Loucy (cell line): ENCODE results near the gene PRUNE2.

Experiments used
- CTCF ChIP-seq: fragments of 200-600 bp; sonication (generic); conservative IDR thresholded peaks from 2 replicates; pipeline ENCODE4 v1.5.1; 2014; ENCODE audit warnings: mild to moderate bottlenecking, antibody characterized with exemption, low read length
- EZH2phosphoT487 ChIP-seq: fragments of 200-600 bp; IDR thresholded peaks from 2 replicates; pipeline ENCODE4 v1.6.1; 2018; ENCODE audit warnings: antibody characterized with exemption, mild to moderate bottlenecking, moderate library complexity, borderline replicate concordance

- TF ChIP-seq CTCF (no peak), EZH2phosphoT487 (no peak)
Observed at GRCh38 chr9:76608575-76609273, 297.2 kb downstream of the PRUNE2 start.
